Measurements from ENCODE around the gene DAPK1.

Gene DAPK1

DNA sequence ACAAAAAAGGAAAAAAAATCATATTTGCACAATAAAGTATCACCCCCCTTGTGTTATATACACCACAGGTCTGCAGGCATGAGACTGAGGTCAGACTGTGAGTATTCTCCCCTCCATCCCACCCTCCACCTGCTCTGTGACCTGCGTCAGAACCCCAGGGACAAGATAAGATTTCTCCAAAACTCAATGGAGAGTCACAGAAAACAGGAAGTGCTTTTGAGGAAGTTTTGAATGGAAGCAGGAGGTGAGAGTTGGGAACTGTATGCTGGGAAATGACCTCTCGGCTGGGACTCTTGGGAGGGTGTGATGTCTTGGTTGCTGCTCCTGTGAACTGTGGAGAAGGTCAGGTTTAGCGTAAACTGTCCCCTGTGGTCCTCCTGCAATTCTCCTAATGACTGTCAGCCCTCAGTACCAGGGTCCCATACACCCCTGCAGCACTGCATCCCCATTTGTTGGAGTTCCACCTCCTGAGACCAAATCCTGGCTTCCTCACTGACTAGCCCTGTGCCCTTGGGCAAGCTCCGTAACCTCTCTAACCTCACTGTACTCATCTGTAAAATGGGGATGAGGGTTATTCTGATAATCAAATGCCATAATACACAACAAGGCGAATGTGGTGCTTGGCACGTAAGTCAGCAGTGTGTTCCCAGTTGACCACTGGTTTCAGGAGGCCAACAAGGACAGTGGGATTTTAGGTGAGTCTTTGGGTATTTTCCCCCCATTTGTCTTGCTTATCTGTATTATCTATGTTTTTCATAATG lies 221.4 kb downstream of the DAPK1 start:
- Histone ChIP-seq H4K20me1 (ENCODE audit: control insufficient read depth, insufficient read depth, low read depth, low read length) (no peaks in the 10 kb centered on the region), H3K79me2 (ENCODE audit: control insufficient read depth, low read length) (no peaks in the 10 kb centered on the region), H3K4me1 (ENCODE audit: control insufficient read depth, low read length) (no peaks in the 10 kb centered on the region), H3K36me3 (ENCODE audit: control insufficient read depth, low read length) (no peaks in the 10 kb centered on the region), H3K4me2 (ENCODE audit: low read length) (no peak overlapping the region), H3K9me3 (ENCODE audit: control insufficient read depth, insufficient read depth, low read length) (no peaks in the 10 kb centered on the region), H3K4me3 (ENCODE audit: low read length) (no peak overlapping the region), H3K9me2 (replicated peaks; ENCODE audit: control insufficient read depth, low read length) (no peaks in the 10 kb centered on the region), H3K27ac (ENCODE audit: low read depth, low read length) (no peak overlapping the region), H3F3A (ENCODE audit: control insufficient read depth, insufficient read depth) (no peaks in the 10 kb centered on the region), H3K27me3 (ENCODE audit: control insufficient read depth, low read length) (no peaks in the 10 kb centered on the region)
- TF ChIP-seq EZH2phosphoT487 (IDR thresholded peaks at IDR 0.05; ENCODE audit: borderline replicate concordance, low read length) (no peak), CTCF (IDR thresholded peaks at IDR 0.05; ENCODE audit: low read depth, low read length, poor library complexity, severe bottlenecking) (no peak)

- Histone ChIP-seq H3F3A (ENCODE audit: control insufficient read depth, insufficient read depth) (no peaks in the 10 kb centered on the region), H3K9me2 (replicated peaks; ENCODE audit: control insufficient read depth, low read length) (no peaks in the 10 kb centered on the region), H3K79me2 (ENCODE audit: control insufficient read depth, low read length) (no peaks in the 10 kb centered on the region), H3K36me3 (ENCODE audit: control insufficient read depth, low read length) (no peaks in the 10 kb centered on the region), H3K4me1 (ENCODE audit: control insufficient read depth, low read length) (no peaks in the 10 kb centered on the region), H4K20me1 (ENCODE audit: control insufficient read depth, insufficient read depth, low read depth, low read length) (no peaks in the 10 kb centered on the region), H3K27me3 (ENCODE audit: control insufficient read depth, low read length) (no peaks in the 10 kb centered on the region), H3K27ac (ENCODE audit: low read depth, low read length) (no peak overlapping the region), H3K9me3 (ENCODE audit: control insufficient read depth, insufficient read depth, low read length) (no peaks in the 10 kb centered on the region), H3K4me2 (ENCODE audit: low read length) (no peak overlapping the region), H3K4me3 (ENCODE audit: low read length) (no peak overlapping the region)
- TF ChIP-seq EZH2phosphoT487 (IDR thresholded peaks at IDR 0.05; ENCODE audit: borderline replicate concordance, low read length) (no peak), CTCF (IDR thresholded peaks at IDR 0.05; ENCODE audit: low read depth, low read length, poor library complexity, severe bottlenecking) (no peak)
These were observed 222.5 kb downstream of the DAPK1 start for GRCh38 chr9:87720173-87720572.

GRCh38 chr9:87722393-87723088 lies 224.9 kb downstream of the DAPK1 start:
- Histone ChIP-seq H3K79me2 (ENCODE audit: control insufficient read depth, low read length) (no peaks in the 10 kb centered on the region), H3K9me3 (ENCODE audit: control insufficient read depth, insufficient read depth, low read length) (peaks cover 7% of the 10 kb centered on the region; the same call in 1 of the 2 replicates), H3K27ac (ENCODE audit: low read depth, low read length) (no peak overlapping the region), H3F3A (ENCODE audit: control insufficient read depth, insufficient read depth) (no peaks in the 10 kb centered on the region), H3K36me3 (ENCODE audit: control insufficient read depth, low read length) (no peaks in the 10 kb centered on the region), H3K4me2 (ENCODE audit: low read length) (no peak overlapping the region), H3K9me2 (replicated peaks; ENCODE audit: control insufficient read depth, low read length) (no peaks in the 10 kb centered on the region), H3K4me3 (ENCODE audit: low read length) (no peak overlapping the region), H3K4me1 (ENCODE audit: control insufficient read depth, low read length) (no peaks in the 10 kb centered on the region), H4K20me1 (ENCODE audit: control insufficient read depth, insufficient read depth, low read depth, low read length) (no peaks in the 10 kb centered on the region), H3K27me3 (ENCODE audit: control insufficient read depth, low read length) (no peaks in the 10 kb centered on the region)
- TF ChIP-seq CTCF (IDR thresholded peaks at IDR 0.05; ENCODE audit: low read depth, low read length, poor library complexity, severe bottlenecking) (no peak), EZH2phosphoT487 (IDR thresholded peaks at IDR 0.05; ENCODE audit: borderline replicate concordance, low read length) (no peak)
